T47D (cell line): ENCODE data around the gene SPRR1B.
A peak's percentile ranks its signal among the peaks of the same experiment; 100 is the strongest.
"Not testable (repeated sequence)": the region's sequence is repeated elsewhere in the genome, so short reads cannot be mapped to it uniquely, and the experiment has no call there.

Source experiments
- DNase-seq, 2 experiments: peaks; one replicate each; pipeline versions ENCODE4 v3.0.0 to v3.0.0-alpha.2; 2011 to 2012; ENCODE audit warnings: low read depth in 1 of 2, low spot score in 1 of 2
- JUND ChIP-seq: IDR thresholded peaks from 2 replicates; pipeline ENCODE4 v1.6.1; 2012; ENCODE audit warnings: low read depth
- in situ Hi-C: cut with HindIII; loops from 2 replicates; pipeline ENCODE4 v1.10.0; 2016; ENCODE audit warnings: low sequenced_read_pairs, low pct_unique_long_range_greater_than_20kb

Gene SPRR1B

GRCh38 chr1:153023109-153023508 lies 7.9 kb upstream of the SPRR1B start:
- in situ Hi-C loops, result no loop called here

GRCh38 chr1:153024413-153024812 lies 6.6 kb upstream of the SPRR1B start:
- TF ChIP-seq JUND, result no peak
- in situ Hi-C loops, result no loop called here

More at GRCh38 chr1:153023109-153023508, 7.9 kb upstream of the SPRR1B start:
- DNase-seq, result no peak
- no peak for TF ChIP-seq JUND

GRCh38 chr1:153025797-153026196 lies 5.2 kb upstream of the SPRR1B start:
- TF ChIP-seq JUND, result no peak
- in situ Hi-C loops, result no loop called here
- no peak for DNase-seq

More at GRCh38 chr1:153024413-153024812, 6.6 kb upstream of the SPRR1B start:
- DNase-seq, result no peak

- DNase-seq, result no peak
- no peak for TF ChIP-seq JUND
- in situ Hi-C loops, result no loop called here
Measured at GRCh38 chr1:153028766-153029165, 2.2 kb upstream of the SPRR1B start.

- in situ Hi-C loops, result no loop called here
- DNase-seq, result no peak
- TF ChIP-seq JUND, result no peak
Measured at GRCh38 chr1:153032073-153032472, 1.1 kb downstream of the SPRR1B start.

- in situ Hi-C loops, result no loop called here
- TF ChIP-seq JUND, result no peak
- peak in 1 of 2 experiments; percentile 43 for DNase-seq
Measured at GRCh38 chr1:153032677-153033308, 1.8 kb downstream of the SPRR1B start.

GRCh38 chr1:153035211-153035610 lies 4.2 kb downstream of the SPRR1B start:
- no peak for TF ChIP-seq JUND
- DNase-seq, result no peak
- in situ Hi-C loops, result no loop called here

- in situ Hi-C loops, result no loop called here
- DNase-seq, result no peak
- no peak for TF ChIP-seq JUND
Measured at GRCh38 chr1:153040950-153041631, 10.1 kb downstream of the SPRR1B start, which contains the start of gene SPRR2D. Gene SPRR2D (minus strand): TSS chr1:153041120. CDS start chr1:153040346, 774 bp downstream.

- TF ChIP-seq JUND, result no peak
- DNase-seq, result no peak
- in situ Hi-C loops, result no loop called here
Measured at GRCh38 chr1:153049211-153049610, 18.2 kb downstream of the SPRR1B start.

- DNase-seq, in situ Hi-C loops: not testable (repeated sequence)
Measured at GRCh38 chr1:153056111-153056510, 25.1 kb downstream of the SPRR1B start.

GRCh38 chr1:153057375-153057774 lies 26.4 kb downstream of the SPRR1B start, which contains the start of gene SPRR2A:
Gene SPRR2A (minus strand): TSS chr1:153057512. CDS start chr1:153056735, 777 bp downstream.
- in situ Hi-C loops, result no loop called here
- TF ChIP-seq JUND, result no peak
- DNase-seq, result no peak

GRCh38 chr1:153058154-153058553 lies 27.2 kb downstream of the SPRR1B start:
- DNase-seq, result peak in 1 of 2 experiments; percentile 22
- no peak for TF ChIP-seq JUND

More at GRCh38 chr1:153058154-153058553, 27.2 kb downstream of the SPRR1B start:
- in situ Hi-C loops, result no loop called here
